Lung (tissue), 12 donors: ENCODE results near the gene DBN1. TPM values are rescaled to one million over a fixed set of nuclear protein-coding genes. Genes with fewer than 3 reads are reported as not detected.

Experiments
- ATAC-seq: fragments of 200-7000 bp; cut with Tn5 transposase; one replicate; pipeline ENCODE4 v1.9.1; 2020; ENCODE audit warnings: moderate number of reproducible peaks; ENCODE audit not compliant: insufficient read depth, low FRiP score
- DNase-seq, 3 donors: peaks; one replicate each; pipeline ENCODE4 v3.0.0-alpha.2; 2013 to 2017
- H3K27ac ChIP-seq, 2 donors: one replicate each; pipeline ENCODE4 v1.5.1; 2013; ENCODE audit warnings: mild to moderate bottlenecking in 2 of 2, moderate library complexity in 2 of 2, control low read depth in 1 of 2, inconsistent platforms in 1 of 2, low read depth in 1 of 2, low read length in 1 of 2
- H3K27me3 ChIP-seq, 3 donors: one replicate each; pipeline ENCODE4 v1.5.1; 2013; ENCODE audit warnings: low read length in 2 of 3; ENCODE audit not compliant: control insufficient read depth in 3 of 3, insufficient read depth in 3 of 3
- H3K36me3 ChIP-seq, 4 donors: one replicate each; pipeline ENCODE4 v1.5.1; 2013; ENCODE audit warnings: low read length in 4 of 4, mild to moderate bottlenecking in 1 of 4, moderate library complexity in 1 of 4; ENCODE audit not compliant: control insufficient read depth in 4 of 4, insufficient read depth in 4 of 4
- H3K4me1 ChIP-seq, 5 donors: one replicate each; pipeline ENCODE4 v1.5.1; 2013; ENCODE audit warnings: low read length in 5 of 5, mild to moderate bottlenecking in 2 of 5, moderate library complexity in 1 of 5; ENCODE audit not compliant: control insufficient read depth in 5 of 5, insufficient read depth in 5 of 5
- H3K4me3 ChIP-seq: one replicate; pipeline ENCODE4 v1.5.1; 2013; ENCODE audit warnings: mild to moderate bottlenecking, control low read depth, moderate library complexity
- H3K9ac ChIP-seq, 2 donors: one replicate each; pipeline ENCODE4 v1.5.1; 2013; ENCODE audit warnings: low read length in 2 of 2, control low read depth in 1 of 2; ENCODE audit not compliant: insufficient read depth in 1 of 2
- H3K9me3 ChIP-seq, 4 donors: one replicate each; pipeline ENCODE4 v1.5.1; 2013; ENCODE audit warnings: low read length in 3 of 4, mild to moderate bottlenecking in 1 of 4, moderate library complexity in 1 of 4; ENCODE audit not compliant: control insufficient read depth in 4 of 4, insufficient read depth in 3 of 4
- CTCF ChIP-seq: IDR thresholded peaks from 2 replicates; pipeline ENCODE4 v1.5.1; 2012; ENCODE audit warnings: mild to moderate bottlenecking; ENCODE audit errors: control extremely low read depth, extremely low read depth
- WGBS, 2 donors: extraction: QIAGEN DNeasy Blood & Tissue Kit; methylation state at CpG; one replicate each; pipeline ENCODE4 v1.1.7; 2013; 5-methylcytosine and 5-hydroxymethylcytosine counted together
- polyA plus RNA-seq, 2 donors: library from polyadenylated mRNA; stranded (reverse); fragments of 200-250 nt; gene quantifications; one replicate each; pipeline ENCODE4 v1.2.1, GENCODE V29; 2013
- total RNA-seq, 2 donors: library from RNA; depleted of rRNA in 1 of 2; stranded (reverse); fragments of >200 nt in 1 of 2; gene quantifications; one replicate each; pipeline ENCODE4 v1.2.1, GENCODE V29; 2014 to 2021
- donor health status: control.
- donor health status: control.
- donor health status: Bipolar disorder and iron deficiency.
- donor health status: healthy.
- donor health status: DM: yes; HTN: yes; CAD: no.

The DBN1 gene
- total and polyA plus RNA-seq, 4 donors = 18.7 to 38.3 (median 30.3) TPM

- no peaks in the 10 kb centered on the region for H3K27me3 ChIP-seq
- no peak overlapping the region for H3K4me3 ChIP-seq
- no peak overlapping the region for H3K9ac ChIP-seq
- ATAC-seq (no peak), DNase-seq (no peak)
- no peaks in the 10 kb centered on the region for H3K9me3 ChIP-seq
- H3K4me1 ChIP-seq = peaks cover 0 to 31% (median 12%) of the 10 kb centered on the region in 5 donors
- WGBS, 2 donors = 38 to 71% methylated on average over 10 of the region's 10 CpGs
- peak overlapping the region in 1 of 2 donors; percentile 91 for H3K27ac ChIP-seq
- TF ChIP-seq CTCF = no peak
- H3K36me3 ChIP-seq = peaks cover 0 to 34% (median 11%) of the 10 kb centered on the region in 4 donors
These were observed 44.7 kb downstream of the DBN1 start for GRCh38 chr5:177428574-177429217.

- Histone ChIP-seq H3K9me3 (no peaks in the 10 kb centered on the region), H3K4me3 (no peak overlapping the region), H3K9ac (peak overlapping the region; percentile 39 to 92), H3K4me1 (peaks cover 0 to 31% (median 12%) of the 10 kb centered on the region in 5 donors), H3K27me3 (no peaks in the 10 kb centered on the region), H3K27ac (peak overlapping the region in 1 of 2 donors; percentile 91), H3K36me3 (peaks cover 0 to 27% (median 11%) of the 10 kb centered on the region in 4 donors)
- DNase-seq (no peak), ATAC-seq (no peak)
- TF ChIP-seq CTCF = no peak
- WGBS, 2 donors = 36 to 65% methylated on average over 11 of the region's 11 CpGs
These were observed 45.4 kb downstream of the DBN1 start for GRCh38 chr5:177427919-177428573.

- H3K27me3 ChIP-seq = no peaks in the 10 kb centered on the region
- DNase-seq (no peak), ATAC-seq (no peak)
- 4 to 11% methylated on average over 11 of the region's 11 CpGs for WGBS, 2 donors
- H3K9me3 ChIP-seq = no peaks in the 10 kb centered on the region
- peak overlapping the region; percentile 85 to 92 for H3K9ac ChIP-seq
- peak overlapping the region; percentile 75 for H3K4me3 ChIP-seq
- peak overlapping the region; percentile 77 to 91 for H3K27ac ChIP-seq
- TF ChIP-seq CTCF = no peak
- H3K4me1 ChIP-seq = peaks cover 0 to 31% (median 12%) of the 10 kb centered on the region in 5 donors
- peaks cover 0 to 20% (median 7%) of the 10 kb centered on the region in 4 donors for H3K36me3 ChIP-seq
These were observed 46.1 kb downstream of the DBN1 start for GRCh38 chr5:177427211-177427822.
